Astrocyte of the cerebellum (primary cell): ENCODE data around the gene CCDC154.

ENCODE experiments used
- DNase-seq: peaks from one replicate; pipeline ENCODE4 v3.0.0-alpha.2; 2011; ENCODE audit warnings: low read depth
- H3K4me3 ChIP-seq: 2 replicates; pipeline ENCODE4 v1.5.1; 2011; ENCODE audit warnings: mild to moderate bottlenecking, low read depth, low read length, moderate library complexity
- CTCF ChIP-seq: IDR thresholded peaks from 2 replicates; pipeline ENCODE4 v1.5.1; 2012; ENCODE audit warnings: low read length, low read depth, moderate library complexity, mild to moderate bottlenecking; ENCODE audit errors: missing control alignments
- in situ Hi-C: cut with HindIII; loops from 2 replicates; pipeline ENCODE4 v1.10.0; 2017; ENCODE audit warnings: low sequenced_read_pairs

Gene CCDC154

GRCh38 chr16:1449201-1449788, 4.9 kb upstream of the CCDC154 start:
- TF ChIP-seq CTCF, result no peak
- in situ Hi-C loops, result no loop called here
- H3K4me3 ChIP-seq, result no peak overlapping the region
- no peak for DNase-seq

- in situ Hi-C loops, result no loop called here
- H3K4me3 ChIP-seq, result no peak overlapping the region
- TF ChIP-seq CTCF, result no peak
- DNase-seq, result no peak
These were observed 4.3 kb upstream of the CCDC154 start for GRCh38 chr16:1448536-1449116.

GRCh38 chr16:1447965-1448364, 3.6 kb upstream of the CCDC154 start:
- in situ Hi-C loops, result no loop called here
- no peak overlapping the region for H3K4me3 ChIP-seq
- no peak for TF ChIP-seq CTCF
- DNase-seq, result no peak

GRCh38 chr16:1446296-1447080, 2.1 kb upstream of the CCDC154 start:
- no peak overlapping the region for H3K4me3 ChIP-seq
- no peak for DNase-seq
- TF ChIP-seq CTCF, result no peak
- in situ Hi-C loops, result no loop called here

- in situ Hi-C loops, result no loop called here
These were observed 1.3 kb upstream of the CCDC154 start for GRCh38 chr16:1445518-1446203.

More at GRCh38 chr16:1445518-1446203, 1.3 kb upstream of the CCDC154 start:
- no peak for DNase-seq
- H3K4me3 ChIP-seq, result no peak overlapping the region
- TF ChIP-seq CTCF, result no peak
